Measurements from ENCODE around the gene CCSER2.

CCSER2 gene

DNA sequence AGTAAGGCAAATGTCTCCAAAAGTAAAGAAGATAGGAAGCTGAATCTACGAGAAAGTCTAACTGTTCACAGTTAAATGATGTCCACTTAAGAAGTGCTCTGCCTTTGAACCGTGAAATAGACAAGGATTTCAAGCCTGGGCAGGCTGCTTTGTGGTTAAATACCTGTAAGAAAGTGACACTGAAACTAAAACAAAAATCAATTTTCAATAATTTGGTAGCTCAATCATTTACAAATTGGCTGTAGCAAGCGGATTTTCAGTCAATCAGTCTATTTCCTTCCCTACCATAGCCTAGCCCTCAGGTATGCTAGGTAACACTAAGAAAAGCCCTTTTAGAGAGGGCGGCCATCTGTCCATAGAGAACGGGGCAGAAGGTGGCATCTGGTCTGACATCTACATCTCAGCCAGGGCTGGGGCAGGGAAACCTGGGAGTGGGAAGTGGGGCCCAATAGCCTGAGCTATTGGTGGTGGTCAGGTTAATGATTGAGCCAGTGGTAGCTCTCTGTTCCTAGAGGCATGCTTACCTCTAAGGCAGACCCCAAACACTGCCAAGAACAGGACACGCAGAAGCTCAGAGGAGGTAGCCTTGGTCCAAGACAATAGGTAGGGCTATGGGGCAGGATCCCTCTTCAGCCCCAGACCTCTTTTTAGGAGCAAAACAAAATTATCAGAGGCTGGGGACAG lies 223.2 kb downstream of the CCSER2 start:
- DNase-seq: no peak

DNA sequence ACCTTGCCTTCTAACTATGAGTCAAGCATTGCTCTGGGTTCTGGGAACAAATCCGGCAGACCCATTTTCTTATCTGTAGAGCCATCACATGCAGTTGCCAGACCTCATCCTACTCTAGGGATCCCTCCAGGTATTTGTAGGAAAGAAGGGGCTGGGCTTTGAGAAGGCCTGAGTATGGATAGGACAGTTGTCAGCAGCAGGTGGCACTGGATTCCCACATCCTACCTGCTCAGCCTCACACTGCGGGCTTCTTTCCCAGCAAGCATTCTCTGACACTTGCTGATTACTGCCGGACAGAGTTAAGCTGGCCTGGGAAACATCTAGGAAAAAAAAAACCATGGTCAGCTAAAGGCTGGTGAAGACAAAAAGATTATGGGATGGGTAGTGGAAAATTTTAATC lies 224.1 kb downstream of the CCSER2 start:
- no peak for DNase-seq

DNA sequence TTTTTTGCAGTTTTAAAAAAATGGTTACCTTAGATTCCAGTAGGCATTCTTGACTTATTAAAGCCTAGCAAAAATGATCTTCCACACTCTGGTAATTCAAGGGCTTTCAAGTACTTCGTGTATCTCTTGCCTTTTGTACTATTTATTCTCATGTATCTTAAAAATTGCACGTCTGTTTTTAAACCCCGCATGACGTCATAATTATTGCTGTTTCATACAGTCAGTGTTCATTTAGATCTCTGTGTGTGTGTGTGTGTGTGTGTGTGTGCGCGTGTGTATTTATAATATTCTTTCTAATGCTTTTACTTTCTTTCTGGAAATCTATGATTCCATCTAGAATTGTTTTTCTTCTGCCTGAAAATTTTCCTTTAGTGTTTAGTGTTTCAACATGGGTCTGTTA lies 234.2 kb downstream of the CCSER2 start:
- no peak for DNase-seq

DNA sequence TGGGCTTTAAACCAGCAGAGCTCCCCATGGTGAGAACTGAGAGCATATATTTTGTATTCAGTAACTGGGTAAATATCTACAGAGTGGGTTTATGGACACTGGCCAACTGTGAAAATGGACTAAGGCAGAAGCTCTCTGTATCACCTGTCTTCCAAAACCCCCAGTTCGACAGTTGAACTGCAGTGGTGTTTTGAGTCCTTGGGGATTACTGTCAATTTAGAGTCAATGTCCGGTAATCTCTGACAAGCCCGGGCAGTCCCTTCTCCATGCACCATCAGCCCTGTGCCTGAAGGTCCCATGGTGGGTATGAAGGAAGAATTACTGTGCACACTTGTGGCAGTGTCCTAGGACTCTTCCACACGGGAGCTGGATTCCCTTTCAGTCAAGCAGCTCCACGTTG lies 235.0 kb downstream of the CCSER2 start:
- DNase-seq: no peak

DNA sequence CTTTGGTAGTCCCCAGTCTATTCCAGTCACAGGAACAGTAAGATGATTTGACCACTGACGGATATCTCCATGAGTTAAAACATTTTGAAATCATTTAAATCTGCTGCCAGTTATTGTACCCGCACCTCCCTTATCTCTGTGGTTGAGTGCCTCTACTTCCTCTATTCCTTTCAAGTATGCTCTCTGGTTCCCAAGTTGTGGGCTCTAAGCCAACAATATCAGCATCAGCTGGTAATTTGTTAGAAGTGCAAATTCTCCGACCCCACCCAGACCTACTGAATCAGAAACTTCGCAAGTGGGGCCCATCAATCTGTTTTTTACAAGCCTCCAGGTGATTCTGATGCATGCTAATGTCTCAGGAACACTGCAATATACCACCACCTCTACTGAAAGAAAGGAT lies 235.5 kb downstream of the CCSER2 start:
- DNase-seq: no peak

DNA sequence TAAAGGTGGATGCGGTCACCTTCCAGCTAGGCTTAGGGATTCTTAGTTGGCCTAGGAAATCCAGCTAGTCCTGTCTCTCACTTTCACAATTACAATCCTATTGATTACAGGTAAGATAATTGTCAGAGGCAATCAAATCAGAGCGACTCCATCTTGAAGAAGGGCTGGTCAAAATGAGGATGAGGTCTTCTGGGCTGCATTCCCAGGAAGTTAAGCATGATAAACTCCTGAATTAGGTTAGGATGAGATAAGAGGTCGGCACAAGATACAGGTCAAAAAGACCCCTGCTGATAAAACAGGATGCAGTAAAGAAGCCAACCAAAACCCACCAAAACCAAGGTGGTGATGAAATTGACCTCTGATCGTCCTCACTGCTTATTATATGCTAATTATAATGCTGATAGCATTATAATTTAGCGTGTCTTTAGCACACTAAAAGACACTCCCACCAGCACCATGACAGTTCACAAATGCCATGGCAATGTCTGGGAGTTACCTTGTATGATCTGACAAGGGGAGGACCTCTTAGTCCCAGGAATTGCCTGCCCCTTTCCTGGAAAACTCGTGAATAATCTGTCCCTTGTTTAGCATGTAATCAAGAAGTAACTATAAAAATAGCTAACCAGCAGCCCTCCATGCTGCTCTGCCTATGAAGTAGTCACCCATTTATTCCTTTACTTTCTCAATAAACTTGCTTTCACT lies 237.6 kb downstream of the CCSER2 start:
- DNase-seq: no peak

DNA sequence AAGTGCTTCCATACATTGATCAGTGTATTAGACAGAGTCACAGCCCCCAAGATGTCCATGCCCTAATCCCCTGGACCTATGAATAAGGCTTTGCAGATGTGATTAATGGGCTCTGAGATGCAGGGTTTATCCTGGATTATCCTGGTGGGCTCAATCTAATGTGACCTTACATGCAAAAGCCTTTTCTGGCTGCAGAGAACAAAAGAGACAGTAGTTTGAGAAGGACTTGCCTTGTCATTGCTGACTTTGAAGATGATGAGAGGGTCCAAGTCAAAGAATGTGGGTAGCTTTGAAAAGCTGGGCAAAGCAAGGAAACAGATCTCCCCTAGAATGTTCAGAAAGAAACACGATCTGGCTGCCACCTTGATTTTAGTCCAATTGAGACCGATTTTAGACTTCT lies 238.7 kb downstream of the CCSER2 start:
- DNase-seq: no peak
